Skin epidermis (tissue), 12 donors: ENCODE results near the gene ANAPC15.
A peak's percentile ranks its signal among the peaks of the same experiment; 100 is the strongest.

Experiments
- H3K27ac ChIP-seq, 21 experiments: fragments of 200-600 bp; sonication (generic) in 11 of 21; one replicate each; pipeline ENCODE4 v1.5.0; 2020; ENCODE audit warnings: mild to moderate bottlenecking in 3 of 21, inconsistent platforms in 2 of 21, moderate library complexity in 2 of 21
- H3K4me3 ChIP-seq, 7 experiments: fragments of 200-600 bp; sonication (generic) in 2 of 7; one replicate each; pipeline ENCODE4 v1.5.0; 2020; ENCODE audit warnings: inconsistent platforms in 2 of 7, mild to moderate bottlenecking in 2 of 7, moderate library complexity in 1 of 7

ANAPC15 gene

DNA sequence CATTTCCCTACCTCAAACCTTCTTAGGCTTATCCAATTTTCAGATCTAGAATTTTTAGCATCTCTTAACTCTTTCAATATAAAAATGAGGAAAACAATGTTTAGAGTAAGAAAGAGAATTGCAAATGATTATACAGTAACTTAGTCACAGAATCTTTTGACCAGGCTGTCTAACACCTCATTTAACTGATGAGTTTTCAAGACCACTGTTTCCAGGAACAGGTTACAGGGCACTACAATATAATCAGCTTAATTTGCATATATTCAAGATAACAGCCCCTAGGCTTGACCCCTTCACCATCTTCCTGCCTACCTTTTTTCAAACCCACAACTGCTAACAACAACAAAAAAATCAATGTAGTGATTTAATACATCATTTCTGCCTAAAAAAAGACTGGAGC lies 44.8 kb downstream of the ANAPC15 start:
- H3K4me3 ChIP-seq, result no peak overlapping the region
- H3K27ac ChIP-seq, result peak overlapping the region in 11 of 21 experiments; percentile 11 to 87 (median 63)

DNA sequence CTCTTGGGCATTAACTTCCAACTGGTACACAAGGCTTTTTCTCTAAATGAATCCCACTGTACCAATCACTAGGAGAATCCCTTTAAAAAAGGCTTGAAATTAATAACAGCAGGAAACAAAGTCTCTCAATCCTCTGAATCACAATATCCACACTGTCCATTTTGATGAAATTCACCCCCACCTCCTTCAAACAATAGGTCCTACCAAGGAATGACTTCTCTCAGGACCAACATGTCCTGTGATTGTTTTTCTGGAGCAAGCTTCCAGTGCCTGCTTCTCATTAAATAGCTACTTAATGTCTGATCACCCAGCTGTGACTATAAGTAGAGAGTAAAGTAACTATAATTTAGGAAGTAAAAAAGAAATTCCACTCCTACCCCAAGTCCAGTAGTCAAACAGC lies 45.2 kb downstream of the ANAPC15 start:
- Histone ChIP-seq H3K4me3 (no peak overlapping the region), H3K27ac (peak overlapping the region in 14 of 21 experiments; percentile 12 to 87 (median 44))

- no peak overlapping the region for H3K4me3 ChIP-seq
- H3K27ac ChIP-seq, result peak overlapping the region in 15 of 21 experiments; percentile 12 to 87 (median 43)
Observed at GRCh38 chr11:72066855-72067254, 45.6 kb downstream of the ANAPC15 start.

GRCh38 chr11:72061739-72062396 lies 50.6 kb downstream of the ANAPC15 start:
- H3K4me3 ChIP-seq, result no peak overlapping the region
- peak overlapping the region in 1 of 21 experiments; percentile 53 for H3K27ac ChIP-seq
